ENCODE measurements around the gene LRPAP1.
"Not testable (repeated sequence)": the region's sequence is repeated elsewhere in the genome, so short reads cannot be mapped to it uniquely, and the experiment has no call there.

The LRPAP1 gene

GRCh38 chr4:3518511-3518880 is 13.7 kb downstream of the LRPAP1 start:
- DNase-seq, result peak; percentile 7

GRCh38 chr4:3517731-3518510 is 14.3 kb downstream of the LRPAP1 start:
- DNase-seq, result peak; percentile 7

GRCh38 chr4:3516836-3517730 is 15.1 kb downstream of the LRPAP1 start:
- peak; percentile 9 for DNase-seq

DNA sequence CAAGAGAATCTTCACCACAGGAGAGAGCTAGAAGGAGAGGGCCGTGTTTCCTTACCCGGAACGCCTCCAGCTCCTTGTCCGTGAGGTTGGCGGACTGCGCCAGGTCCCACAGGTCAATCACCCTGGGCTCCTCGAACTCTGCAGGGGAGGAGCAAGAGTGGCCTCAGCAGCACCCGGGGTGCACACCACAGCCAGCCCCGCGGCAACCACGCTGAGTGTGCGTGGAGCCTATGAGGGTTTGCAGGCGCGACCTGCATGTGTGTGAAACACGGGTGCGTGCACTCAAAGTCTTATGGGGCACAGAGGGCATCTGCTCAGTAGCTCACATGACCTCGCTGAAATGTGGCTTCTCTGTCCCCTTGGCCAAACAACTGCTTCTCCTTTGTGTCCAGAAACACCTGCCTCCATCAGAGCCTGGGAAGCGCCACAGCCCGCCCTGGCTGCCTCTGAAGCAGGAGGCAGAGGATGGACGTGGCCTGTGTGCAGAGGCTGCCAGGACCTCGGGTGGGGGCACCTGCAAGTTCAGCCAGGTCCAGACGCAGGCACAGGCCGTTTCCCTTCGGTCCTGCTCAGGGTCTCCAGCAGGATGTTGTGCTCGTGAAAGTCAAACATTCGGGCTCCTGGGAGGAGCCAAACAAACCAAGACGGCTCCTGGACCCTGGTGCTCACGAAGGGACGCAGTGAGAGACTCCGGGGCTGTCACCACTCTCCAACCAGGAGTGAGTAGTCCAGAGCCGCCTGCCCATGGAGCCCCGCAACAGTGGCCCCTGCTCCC is 16.0 kb downstream of the LRPAP1 start:
- no peak for DNase-seq

GRCh38 chr4:3515646-3516045 is 16.6 kb downstream of the LRPAP1 start:
- no peak for DNase-seq

GRCh38 chr4:3514806-3515501 is 17.3 kb downstream of the LRPAP1 start:
- DNase-seq, result no peak

DNA sequence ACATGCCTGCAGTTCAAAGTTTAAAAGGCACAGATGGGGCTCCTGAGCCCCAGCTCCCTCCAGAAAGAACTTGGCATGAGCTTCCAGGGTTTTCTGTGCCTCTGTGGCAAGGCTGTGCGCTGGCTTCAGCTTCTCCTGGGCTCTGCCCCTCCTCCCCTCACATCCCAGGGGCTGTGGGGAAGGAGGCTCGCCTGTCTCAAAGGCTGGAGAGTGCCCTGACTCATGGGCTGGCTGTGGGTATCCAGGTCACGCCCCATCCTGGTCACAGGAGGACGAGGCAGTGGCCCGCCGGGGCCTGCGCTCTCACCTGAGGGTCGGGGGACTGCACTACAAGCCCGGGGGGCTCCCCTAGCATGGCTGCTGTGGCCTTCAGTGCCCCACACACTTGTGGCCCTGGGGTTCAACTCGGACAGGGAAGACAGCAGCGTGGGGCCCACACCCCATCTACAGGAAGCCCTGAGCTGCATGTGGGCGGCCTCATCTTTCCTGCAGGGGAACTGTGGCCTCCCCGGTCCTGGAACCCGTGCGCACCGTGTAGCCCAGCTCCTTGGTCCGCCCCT is 17.9 kb downstream of the LRPAP1 start:
- no peak for DNase-seq

- DNase-seq, result no peak
These were observed 18.4 kb downstream of the LRPAP1 start for GRCh38 chr4:3513807-3514206.

- no peak for DNase-seq
These were observed 19.5 kb downstream of the LRPAP1 start for GRCh38 chr4:3512719-3513118.

GRCh38 chr4:3512279-3512678 is 19.9 kb downstream of the LRPAP1 start:
- DNase-seq, result no peak

DNA sequence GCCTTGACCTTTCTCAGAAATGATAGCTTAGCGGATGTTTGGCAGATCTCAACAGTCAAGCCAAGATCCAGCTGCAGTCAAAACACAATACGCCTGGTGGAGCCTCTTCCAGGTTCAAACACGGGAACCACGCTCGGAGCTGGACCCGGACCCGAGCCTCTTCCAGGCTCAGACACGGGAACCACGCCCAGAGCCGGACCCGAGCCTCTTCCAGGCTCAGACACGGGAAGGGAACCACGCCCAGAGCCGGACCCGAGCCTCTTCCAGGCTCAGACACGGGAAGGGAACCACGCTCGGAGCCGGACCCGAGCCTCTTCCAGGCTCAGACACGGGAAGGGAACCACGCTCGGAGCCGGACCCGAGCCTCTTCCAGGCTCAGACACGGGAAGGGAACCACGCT is 20.6 kb downstream of the LRPAP1 start:
- DNase-seq, result not testable (repeated sequence)

DNA sequence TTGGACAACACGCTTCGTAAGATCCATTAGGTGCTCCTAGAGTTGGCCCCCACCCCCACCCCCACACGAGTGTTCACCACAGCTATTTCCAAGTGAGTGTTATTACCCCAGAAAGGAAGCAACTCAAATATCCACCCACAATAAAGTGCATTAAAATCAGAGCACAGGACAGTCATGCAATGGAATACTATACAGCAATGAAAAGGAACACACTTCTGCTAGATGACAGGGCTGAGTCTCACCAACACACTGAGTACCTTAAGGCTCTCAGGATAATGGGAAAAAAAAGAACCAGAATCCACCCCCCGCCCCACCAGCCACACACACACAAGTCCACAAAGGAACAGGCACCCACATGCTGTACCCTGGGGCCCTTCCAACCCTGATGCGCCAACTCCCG is 21.0 kb downstream of the LRPAP1 start:
- no peak for DNase-seq

GRCh38 chr4:3510481-3510880 is 21.7 kb downstream of the LRPAP1 start:
- no peak for DNase-seq

- no peak for DNase-seq
These were observed 23.7 kb downstream of the LRPAP1 start for GRCh38 chr4:3508542-3508941.

- DNase-seq, result no peak
These were observed 27.0 kb downstream of the LRPAP1 start for GRCh38 chr4:3505231-3505630.

GRCh38 chr4:3502941-3503936 is 29.0 kb downstream of the LRPAP1 start:
- no peak for DNase-seq

- DNase-seq, result no peak
These were observed 30.3 kb downstream of the LRPAP1 start for GRCh38 chr4:3501825-3502425.

- DNase-seq, result no peak
These were observed 30.9 kb downstream of the LRPAP1 start for GRCh38 chr4:3501126-3501824.

DNA sequence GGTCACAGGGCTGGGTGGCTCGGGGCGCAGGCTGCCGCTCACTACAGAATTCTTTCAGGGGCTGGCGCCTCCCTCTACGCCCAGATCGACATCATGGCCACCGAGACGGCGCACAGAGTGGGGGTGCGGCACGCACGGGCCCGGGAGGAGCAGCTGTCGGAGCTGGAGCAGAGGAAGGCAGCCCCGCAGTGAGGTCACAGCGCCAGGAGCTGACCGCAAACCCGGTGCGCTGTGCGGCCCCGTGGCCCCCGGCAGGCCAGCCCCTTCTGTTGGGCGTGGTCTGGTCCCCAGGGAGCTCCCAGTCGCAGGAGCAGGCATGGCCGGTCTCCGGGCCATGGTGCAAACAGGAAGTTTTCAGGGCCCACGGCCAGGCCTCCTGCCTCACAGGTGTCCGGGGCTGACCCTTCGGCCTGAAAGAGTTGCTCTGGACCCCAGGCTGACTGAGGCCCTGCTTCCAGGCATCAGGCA is 31.6 kb downstream of the LRPAP1 start:
- DNase-seq, result no peak

DNA sequence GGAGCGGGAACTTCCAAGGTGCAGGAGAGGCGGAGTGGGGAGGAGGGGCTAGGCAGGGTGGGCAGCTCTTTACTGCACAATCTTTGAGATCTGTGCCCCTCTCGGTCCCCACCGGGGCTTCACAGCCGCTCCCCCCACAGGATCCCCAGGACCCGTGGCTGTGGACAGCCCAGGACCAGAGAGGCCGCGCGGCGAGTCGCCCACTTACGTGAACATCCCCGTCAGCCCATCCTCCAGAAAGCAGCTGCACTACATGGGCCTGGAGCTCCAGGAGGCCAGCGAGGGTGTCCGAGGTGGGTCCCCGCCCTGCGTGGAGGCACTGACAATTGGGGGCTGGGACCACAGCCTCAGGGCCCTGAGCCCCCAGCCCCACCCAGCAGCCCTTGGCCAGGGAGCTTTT is 32.1 kb downstream of the LRPAP1 start:
- DNase-seq, result no peak

All from activated naive CD4-positive, alpha-beta T cell treated with anti-CD3 and anti-CD28 coated beads, Interleukin-2, amount 50 U/mL, for 16 hours (primary cell).